Measurements from ENCODE around the gene SPSB2.

- TF ChIP-seq CTCF (IDR thresholded peaks at IDR 0.05) = no peak
- no peak for TF ChIP-seq POLR2A (IDR thresholded peaks at IDR 0.05)
Observed at GRCh38 chr12:6914246-6914946, 41.3 kb upstream of the SPSB2 start, which contains the start of gene ENO2.
